Activated naive CD4-positive, alpha-beta T cell treated with anti-CD3 and anti-CD28 coated beads, Interleukin-2, amount 10 ng/mL, durations not matched to agents 7 days and 5 days (primary cell): Measurements from ENCODE around the gene KLF16.

ENCODE experiments used
- CTCF ChIA-PET: fragments of 350-600 bp; sonication (Branson Sonifier 250); formaldehyde crosslinking; loops from one replicate; lab custom pipeline; 2021; ENCODE audit warnings: antibody characterized with exemption; lab: Charles Lee
- DNase-seq: peaks from one replicate; pipeline ENCODE4 v3.0.0-alpha.2; 2020
- H3K27ac Mint-ChIP-seq: one replicate; pipeline ENCODE4 v1.8.0; 2021; ENCODE audit warnings: mild to moderate bottlenecking, moderate library complexity, mixed read lengths
- H3K27me3 Mint-ChIP-seq: one replicate; pipeline ENCODE4 v1.8.0; 2021; ENCODE audit warnings: mild to moderate bottlenecking, mixed read lengths
- H3K36me3 Mint-ChIP-seq: one replicate; pipeline ENCODE4 v1.8.0; 2021; ENCODE audit warnings: mixed read lengths
- H3K4me1 Mint-ChIP-seq: one replicate; pipeline ENCODE4 v1.8.0; 2021; ENCODE audit warnings: mixed read lengths
- H3K4me3 Mint-ChIP-seq: one replicate; pipeline ENCODE4 v1.8.0; 2021; ENCODE audit warnings: mild to moderate bottlenecking, moderate library complexity, mixed read lengths
- H3K9me3 Mint-ChIP-seq: one replicate; pipeline ENCODE4 v1.8.0; 2021; ENCODE audit warnings: mixed read lengths

Gene KLF16

GRCh38 chr19:1843646-1844394 is 19.6 kb downstream of the KLF16 start:
- Mint-ChIP-seq H3K4me1 (peaks cover 34% of the 10 kb centered on the region), H3K27ac (no peak overlapping the region), H3K27me3 (no peaks in the 10 kb centered on the region), H3K9me3 (no peaks in the 10 kb centered on the region), H3K36me3 (peaks cover 7% of the 10 kb centered on the region), H3K4me3 (no peak overlapping the region)
- no peak for DNase-seq
- CTCF ChIA-PET: interaction anchor here (1.2 kb wide), 1 partner anchor 18 kb away, joined by 3 read pairs; no protein-coding TSS in a partner anchor

- no peak for DNase-seq
- CTCF ChIA-PET: interaction anchor here (1.2 kb wide), 1 partner anchor 17 kb away, joined by 3 read pairs; no protein-coding TSS in a partner anchor
- Mint-ChIP-seq H3K27me3 (no peaks in the 10 kb centered on the region), H3K4me1 (peaks cover 32% of the 10 kb centered on the region), H3K9me3 (no peaks in the 10 kb centered on the region), H3K36me3 (peaks cover 7% of the 10 kb centered on the region), H3K4me3 (no peak overlapping the region), H3K27ac (no peak overlapping the region)
Observed at GRCh38 chr19:1843116-1843515, 20.3 kb downstream of the KLF16 start.

GRCh38 chr19:1841209-1841924 is 22.0 kb downstream of the KLF16 start:
- no peak for DNase-seq
- H3K9me3 Mint-ChIP-seq: no peaks in the 10 kb centered on the region
- CTCF ChIA-PET: interaction anchor here (0.7 to 1.3 kb wide), 3 partner anchors 10 to 30 kb away, joined by 3 to 4 read pairs (median 4); no protein-coding TSS in a partner anchor
- H3K36me3 Mint-ChIP-seq: peaks cover 3% of the 10 kb centered on the region
- no peaks in the 10 kb centered on the region for H3K27me3 Mint-ChIP-seq
- H3K27ac Mint-ChIP-seq: no peak overlapping the region
- H3K4me3 Mint-ChIP-seq: no peak overlapping the region
- H3K4me1 Mint-ChIP-seq: peaks cover 24% of the 10 kb centered on the region

GRCh38 chr19:1840541-1841115 is 22.8 kb downstream of the KLF16 start:
- H3K27ac Mint-ChIP-seq: no peak overlapping the region
- no peak overlapping the region for H3K4me3 Mint-ChIP-seq
- H3K4me1 Mint-ChIP-seq: peaks cover 21% of the 10 kb centered on the region
- no peaks in the 10 kb centered on the region for H3K9me3 Mint-ChIP-seq
- no peaks in the 10 kb centered on the region for H3K36me3 Mint-ChIP-seq
- CTCF ChIA-PET: interaction anchor here (1.5 kb wide), 1 partner anchor 15 kb away, joined by 5 read pairs; no protein-coding TSS in a partner anchor
- H3K27me3 Mint-ChIP-seq: no peaks in the 10 kb centered on the region
- no peak for DNase-seq

- H3K27ac Mint-ChIP-seq: no peak overlapping the region
- H3K9me3 Mint-ChIP-seq: no peaks in the 10 kb centered on the region
- CTCF ChIA-PET: interaction anchor here (1.5 to 2.7 kb wide), 3 partner anchors 11 to 14 kb away, joined by 5 to 16 read pairs (median 5); no protein-coding TSS in a partner anchor
- H3K27me3 Mint-ChIP-seq: no peaks in the 10 kb centered on the region
- H3K36me3 Mint-ChIP-seq: no peaks in the 10 kb centered on the region
- DNase-seq: no peak
- H3K4me3 Mint-ChIP-seq: no peak overlapping the region
- peaks cover 20% of the 10 kb centered on the region for H3K4me1 Mint-ChIP-seq
Observed at GRCh38 chr19:1839658-1840540, 23.5 kb downstream of the KLF16 start.

GRCh38 chr19:1837625-1838105 is 25.7 kb downstream of the KLF16 start:
- peak; percentile 75 for DNase-seq
- no peaks in the 10 kb centered on the region for H3K9me3 Mint-ChIP-seq
- CTCF ChIA-PET: interaction anchor here (0.6 to 3.0 kb wide), 13 partner anchors 9 to 520 kb away, joined by 3 to 25 read pairs (median 5); no protein-coding TSS in a partner anchor
- no peak overlapping the region for H3K4me3 Mint-ChIP-seq
- peaks cover 15% of the 10 kb centered on the region for H3K4me1 Mint-ChIP-seq
- no peak overlapping the region for H3K27ac Mint-ChIP-seq
- H3K36me3 Mint-ChIP-seq: no peaks in the 10 kb centered on the region
- no peaks in the 10 kb centered on the region for H3K27me3 Mint-ChIP-seq

GRCh38 chr19:1837222-1837565 is 26.2 kb downstream of the KLF16 start:
- no peak overlapping the region for H3K4me3 Mint-ChIP-seq
- H3K36me3 Mint-ChIP-seq: no peaks in the 10 kb centered on the region
- H3K9me3 Mint-ChIP-seq: no peaks in the 10 kb centered on the region
- no peak for DNase-seq
- H3K27me3 Mint-ChIP-seq: no peaks in the 10 kb centered on the region
- CTCF ChIA-PET: interaction anchor here (0.6 to 3.0 kb wide), 10 partner anchors 8 to 520 kb away, joined by 3 to 25 read pairs (median 6); no protein-coding TSS in a partner anchor
- peaks cover 14% of the 10 kb centered on the region for H3K4me1 Mint-ChIP-seq
- H3K27ac Mint-ChIP-seq: no peak overlapping the region

- H3K4me3 Mint-ChIP-seq: no peak overlapping the region
- CTCF ChIA-PET: interaction anchor here (0.6 to 3.0 kb wide), 7 partner anchors 8 to 519 kb away, joined by 3 to 25 read pairs (median 9); no protein-coding TSS in a partner anchor
- H3K36me3 Mint-ChIP-seq: no peaks in the 10 kb centered on the region
- H3K9me3 Mint-ChIP-seq: no peaks in the 10 kb centered on the region
- no peaks in the 10 kb centered on the region for H3K27me3 Mint-ChIP-seq
- H3K4me1 Mint-ChIP-seq: peaks cover 8% of the 10 kb centered on the region
- H3K27ac Mint-ChIP-seq: no peak overlapping the region
- no peak for DNase-seq
Observed at GRCh38 chr19:1836458-1837221, 26.7 kb downstream of the KLF16 start.

- CTCF ChIA-PET: no interaction called here
- DNase-seq: no peak
Observed at GRCh38 chr19:1833540-1833939, 29.8 kb downstream of the KLF16 start.

GRCh38 chr19:1832046-1832663 is 31.2 kb downstream of the KLF16 start:
- no peak overlapping the region for H3K27ac Mint-ChIP-seq
- CTCF ChIA-PET: no interaction called here
- no peak for DNase-seq
- peaks cover 10% of the 10 kb centered on the region for H3K36me3 Mint-ChIP-seq
- H3K9me3 Mint-ChIP-seq: no peaks in the 10 kb centered on the region
- H3K27me3 Mint-ChIP-seq: no peaks in the 10 kb centered on the region
- H3K4me3 Mint-ChIP-seq: no peak overlapping the region
- peaks cover 5% of the 10 kb centered on the region for H3K4me1 Mint-ChIP-seq

More at GRCh38 chr19:1833540-1833939, 29.8 kb downstream of the KLF16 start:
- H3K4me3 Mint-ChIP-seq: no peak overlapping the region
- peaks cover 8% of the 10 kb centered on the region for H3K4me1 Mint-ChIP-seq
- H3K27me3 Mint-ChIP-seq: no peaks in the 10 kb centered on the region
- H3K9me3 Mint-ChIP-seq: no peaks in the 10 kb centered on the region
- H3K36me3 Mint-ChIP-seq: peaks cover 10% of the 10 kb centered on the region
- H3K27ac Mint-ChIP-seq: no peak overlapping the region

GRCh38 chr19:1830978-1831377 is 32.4 kb downstream of the KLF16 start:
- peaks cover 12% of the 10 kb centered on the region for H3K36me3 Mint-ChIP-seq
- CTCF ChIA-PET: interaction anchor here (0.7 to 1.2 kb wide), 2 partner anchors 11 to 49 kb away, joined by 3 to 4 read pairs; no protein-coding TSS in a partner anchor
- no peaks in the 10 kb centered on the region for H3K9me3 Mint-ChIP-seq
- peaks cover 4% of the 10 kb centered on the region for H3K4me1 Mint-ChIP-seq
- no peak overlapping the region for H3K27ac Mint-ChIP-seq
- no peak for DNase-seq
- no peaks in the 10 kb centered on the region for H3K27me3 Mint-ChIP-seq
- H3K4me3 Mint-ChIP-seq: no peak overlapping the region

GRCh38 chr19:1830568-1830967 is 32.8 kb downstream of the KLF16 start:
- Mint-ChIP-seq H3K9me3 (no peaks in the 10 kb centered on the region), H3K36me3 (peaks cover 16% of the 10 kb centered on the region), H3K4me3 (no peak overlapping the region), H3K27me3 (no peaks in the 10 kb centered on the region), H3K27ac (no peak overlapping the region), H3K4me1 (peaks cover 4% of the 10 kb centered on the region)
- DNase-seq: no peak
- CTCF ChIA-PET: interaction anchor here (1.2 kb wide), 1 partner anchor 49 kb away, joined by 4 read pairs; no protein-coding TSS in a partner anchor
